Mononuclear cell (primary cell): ENCODE measurements around the gene ZFP62. TPM values are rescaled to one million over a fixed set of nuclear protein-coding genes. Genes with fewer than 3 reads are reported as not detected.

Experiments
- H3K27me3 ChIP-seq: 2 replicates; pipeline ENCODE4 v1.6.0; 2011; ENCODE audit warnings: low read length, control low read depth; ENCODE audit not compliant: insufficient read depth
- H3K4me1 ChIP-seq: 2 replicates; pipeline ENCODE4 v1.5.1; 2011; ENCODE audit warnings: mild to moderate bottlenecking, low read length, control low read depth; ENCODE audit not compliant: insufficient read depth
- H3K4me3 ChIP-seq: 2 replicates; pipeline ENCODE4 v1.5.1; 2011; ENCODE audit warnings: mild to moderate bottlenecking, low read length, moderate library complexity
- H3K9me3 ChIP-seq: 2 replicates; pipeline ENCODE4 v1.5.1; 2011; ENCODE audit warnings: low read depth, mild to moderate bottlenecking, control low read depth, low read length
- total RNA-seq: library from RNA; depleted of rRNA; stranded (reverse); fragments of >200 nt; gene quantifications from one replicate; pipeline ENCODE4 v1.2.3, GENCODE V29; 2012

The ZFP62 gene
- total RNA-seq, 1 donor = 9.4 TPM

- no peak overlapping the region for H3K4me3 ChIP-seq
- H3K4me1 ChIP-seq = peaks cover 19% of the 10 kb centered on the region
- H3K9me3 ChIP-seq = no peaks in the 10 kb centered on the region
- no peaks in the 10 kb centered on the region for H3K27me3 ChIP-seq
Observed at GRCh38 chr5:180874804-180875582, 13.9 kb upstream of the ZFP62 start.

GRCh38 chr5:180873615-180874520 lies 12.8 kb upstream of the ZFP62 start:
- no peaks in the 10 kb centered on the region for H3K9me3 ChIP-seq
- H3K27me3 ChIP-seq = no peaks in the 10 kb centered on the region
- peaks cover 19% of the 10 kb centered on the region for H3K4me1 ChIP-seq
- no peak overlapping the region for H3K4me3 ChIP-seq

- H3K4me3 ChIP-seq = no peak overlapping the region
- H3K27me3 ChIP-seq = no peaks in the 10 kb centered on the region
- peaks cover 19% of the 10 kb centered on the region for H3K4me1 ChIP-seq
- no peaks in the 10 kb centered on the region for H3K9me3 ChIP-seq
Observed at GRCh38 chr5:180872419-180872818, 11.3 kb upstream of the ZFP62 start.

- H3K27me3 ChIP-seq = no peaks in the 10 kb centered on the region
- no peak overlapping the region for H3K4me3 ChIP-seq
- H3K9me3 ChIP-seq = no peaks in the 10 kb centered on the region
- H3K4me1 ChIP-seq = peaks cover 19% of the 10 kb centered on the region
Observed at GRCh38 chr5:180870276-180871068, 9.4 kb upstream of the ZFP62 start.

- Histone ChIP-seq H3K9me3 (no peaks in the 10 kb centered on the region), H3K4me3 (no peak overlapping the region), H3K27me3 (no peaks in the 10 kb centered on the region), H3K4me1 (peaks cover 19% of the 10 kb centered on the region)
Observed at GRCh38 chr5:180869587-180869986, 8.5 kb upstream of the ZFP62 start.

- Histone ChIP-seq H3K4me1 (peaks cover 13% of the 10 kb centered on the region), H3K4me3 (no peak overlapping the region), H3K27me3 (no peaks in the 10 kb centered on the region), H3K9me3 (no peaks in the 10 kb centered on the region)
Observed at GRCh38 chr5:180868960-180869359, 7.9 kb upstream of the ZFP62 start.

GRCh38 chr5:180866985-180867384 lies 5.9 kb upstream of the ZFP62 start:
- Histone ChIP-seq H3K9me3 (no peaks in the 10 kb centered on the region), H3K4me3 (no peak overlapping the region), H3K27me3 (no peaks in the 10 kb centered on the region), H3K4me1 (no peaks in the 10 kb centered on the region)

- H3K4me3 ChIP-seq = no peak overlapping the region
- H3K27me3 ChIP-seq = no peaks in the 10 kb centered on the region
- no peaks in the 10 kb centered on the region for H3K9me3 ChIP-seq
- H3K4me1 ChIP-seq = peaks cover 5% of the 10 kb centered on the region
Observed at GRCh38 chr5:180865981-180866695, 5.1 kb upstream of the ZFP62 start.

GRCh38 chr5:180862645-180863044 lies 1.6 kb upstream of the ZFP62 start:
- no peaks in the 10 kb centered on the region for H3K27me3 ChIP-seq
- H3K4me3 ChIP-seq = no peak overlapping the region
- H3K4me1 ChIP-seq = peaks cover 13% of the 10 kb centered on the region
- no peaks in the 10 kb centered on the region for H3K9me3 ChIP-seq

GRCh38 chr5:180860273-180860886 lies 696 bp downstream of the ZFP62 start:
- Histone ChIP-seq H3K4me1 (peaks cover 13% of the 10 kb centered on the region), H3K4me3 (peak overlapping the region; percentile 83), H3K9me3 (no peaks in the 10 kb centered on the region), H3K27me3 (no peaks in the 10 kb centered on the region)

- Histone ChIP-seq H3K27me3 (no peaks in the 10 kb centered on the region), H3K4me1 (peaks cover 13% of the 10 kb centered on the region), H3K9me3 (no peaks in the 10 kb centered on the region), H3K4me3 (no peak overlapping the region)
Observed at GRCh38 chr5:180858586-180858985, 2.5 kb downstream of the ZFP62 start.

GRCh38 chr5:180853848-180854176 lies 7.3 kb downstream of the ZFP62 start:
- H3K4me3 ChIP-seq = no peak overlapping the region
- H3K27me3 ChIP-seq = no peaks in the 10 kb centered on the region
- no peaks in the 10 kb centered on the region for H3K4me1 ChIP-seq
- H3K9me3 ChIP-seq = peaks cover 30% of the 10 kb centered on the region

GRCh38 chr5:180853121-180853847 lies 7.8 kb downstream of the ZFP62 start:
- no peak overlapping the region for H3K4me3 ChIP-seq
- no peaks in the 10 kb centered on the region for H3K27me3 ChIP-seq
- H3K4me1 ChIP-seq = no peaks in the 10 kb centered on the region
- peaks cover 36% of the 10 kb centered on the region for H3K9me3 ChIP-seq

GRCh38 chr5:180852495-180852894 lies 8.6 kb downstream of the ZFP62 start:
- no peaks in the 10 kb centered on the region for H3K4me1 ChIP-seq
- H3K27me3 ChIP-seq = no peaks in the 10 kb centered on the region
- H3K4me3 ChIP-seq = no peak overlapping the region
- H3K9me3 ChIP-seq = peaks cover 44% of the 10 kb centered on the region
